Stimulated activated CD4-positive, alpha-beta T cell treated with anti-CD3 and anti-CD28 coated beads, TNF-alpha, amount 100 ng/mL, for 4 hours (primary cell): ENCODE data around the gene RBM28.
A peak's percentile ranks its signal among the peaks of the same experiment; 100 is the strongest.

Experiments
- DNase-seq, 3 experiments: peaks; one replicate each; pipeline ENCODE4 v3.0.0-alpha.2; 2020; ENCODE audit warnings: low read depth in 3 of 3

Gene RBM28

GRCh38 chr7:128374041-128374440 lies 30.3 kb upstream of the RBM28 start:
- no peak for DNase-seq

GRCh38 chr7:128373606-128374005 lies 29.9 kb upstream of the RBM28 start:
- DNase-seq = no peak

DNA sequence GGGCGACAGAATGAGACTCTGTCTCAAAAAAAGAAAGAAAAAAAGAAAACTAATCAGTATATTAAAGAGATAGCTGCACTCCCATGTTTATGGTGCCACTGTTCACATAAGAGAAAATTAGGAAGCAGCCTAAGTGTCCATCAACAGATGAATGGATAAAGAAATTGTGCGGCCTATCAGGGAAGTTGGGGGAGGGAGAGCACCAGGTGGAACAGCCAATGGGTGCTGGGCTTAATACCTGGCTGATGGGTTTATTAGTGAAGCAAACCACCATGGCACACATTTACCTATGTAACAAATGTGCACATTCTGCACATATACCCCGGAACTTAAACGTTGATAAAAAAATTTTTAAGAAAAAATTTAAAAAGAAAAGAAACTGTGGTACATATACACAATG lies 26.8 kb upstream of the RBM28 start:
- DNase-seq = no peak

- DNase-seq = no peak
Measured at GRCh38 chr7:128366986-128367385, 23.3 kb upstream of the RBM28 start.

GRCh38 chr7:128366300-128366699 lies 22.6 kb upstream of the RBM28 start:
- no peak for DNase-seq

GRCh38 chr7:128365432-128365831 lies 21.7 kb upstream of the RBM28 start:
- no peak for DNase-seq

- no peak for DNase-seq
Measured at GRCh38 chr7:128364166-128364870, 20.6 kb upstream of the RBM28 start.

GRCh38 chr7:128363261-128363721 lies 19.6 kb upstream of the RBM28 start:
- no peak for DNase-seq

DNA sequence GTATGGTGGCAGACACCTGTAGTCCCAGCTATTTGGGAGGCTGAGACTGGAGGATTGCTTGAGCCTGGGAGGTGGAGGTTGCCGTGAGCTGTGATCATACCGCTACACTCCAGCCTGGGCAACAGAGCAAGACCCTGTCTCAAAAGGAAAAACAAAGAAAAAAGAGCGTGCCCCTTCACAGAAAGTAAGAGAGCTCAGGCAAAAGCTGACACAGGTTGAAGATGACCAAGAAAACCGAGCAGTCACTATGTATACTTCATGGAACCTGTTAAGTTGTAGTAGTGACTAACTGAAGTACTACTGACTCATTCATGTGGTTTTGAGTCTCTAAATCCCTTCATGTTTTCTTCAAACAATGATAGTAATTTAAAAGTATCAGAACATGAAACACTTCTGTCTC lies 19.0 kb upstream of the RBM28 start:
- no peak for DNase-seq

DNA sequence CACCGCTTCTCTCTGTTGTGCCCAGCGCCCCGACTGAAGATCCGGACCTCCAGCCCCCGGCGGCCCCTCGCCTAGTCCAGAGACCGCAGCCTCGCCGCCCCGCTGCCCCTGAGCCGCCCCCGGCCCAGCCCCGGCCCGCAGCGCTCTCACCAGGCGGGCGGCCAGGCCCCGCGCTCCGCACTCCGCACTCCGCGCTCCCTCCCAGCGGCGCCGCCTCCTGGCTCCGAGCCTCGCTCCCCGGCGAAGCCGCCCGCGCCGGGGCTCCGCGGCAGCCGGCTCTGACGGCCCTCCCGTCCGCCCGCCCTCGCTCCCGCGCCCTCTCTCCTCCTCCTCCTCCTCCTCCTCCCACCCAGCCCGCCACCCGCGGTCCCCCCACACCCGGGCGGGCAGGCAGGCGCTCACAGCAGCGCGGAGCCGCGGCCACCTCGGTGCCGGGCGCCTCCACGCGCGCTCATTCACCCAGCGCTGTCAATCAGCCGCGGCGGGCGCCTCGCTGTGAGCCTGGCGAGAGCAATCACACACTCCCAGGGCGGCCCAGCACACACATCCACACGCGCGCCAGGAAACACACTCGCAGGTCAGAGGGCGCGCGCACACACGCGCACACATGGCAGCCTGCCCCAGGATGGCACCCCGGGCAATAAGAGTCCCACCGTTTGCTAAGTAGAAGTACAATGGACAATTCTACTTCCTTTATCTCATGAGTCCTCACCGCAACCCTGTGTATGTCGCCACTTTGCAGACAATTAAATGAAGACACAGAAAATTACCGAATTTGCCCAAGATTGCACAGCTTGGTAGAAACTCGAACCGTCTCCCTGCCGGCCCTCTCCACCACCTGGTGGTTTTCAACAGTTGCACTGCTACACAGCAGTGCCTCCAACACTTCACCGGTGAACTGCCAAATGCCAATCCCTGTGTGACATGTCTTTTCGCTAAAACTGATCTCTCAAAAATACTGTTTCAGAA lies 18.0 kb upstream of the RBM28 start, which contains the start of gene PRRT4:
PRRT4 (minus strand) TSS at position 280 of the 969 bp plus-strand sequence.
- peak in 2 of 3 experiments; percentile 26 to 37 for DNase-seq

DNA sequence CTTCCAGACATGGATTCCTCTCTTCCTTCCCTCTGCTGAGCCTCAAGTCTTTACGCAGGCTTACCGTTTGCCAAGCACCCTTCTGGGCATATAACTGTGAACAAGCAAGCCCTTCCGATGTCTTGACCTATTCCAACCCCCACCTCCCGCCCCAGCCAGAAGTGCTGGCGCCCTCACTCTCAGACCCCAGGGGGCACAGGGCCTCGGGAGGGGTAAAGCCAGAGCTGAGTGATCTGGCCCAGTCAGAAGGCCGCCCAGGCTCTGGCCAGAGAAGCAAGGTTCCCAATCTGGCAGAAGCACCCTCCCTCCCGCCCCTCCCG lies 16.6 kb upstream of the RBM28 start:
- DNase-seq = no peak

GRCh38 chr7:128359939-128360338 lies 16.2 kb upstream of the RBM28 start:
- DNase-seq = no peak

- no peak for DNase-seq
Measured at GRCh38 chr7:128359336-128359735, 15.6 kb upstream of the RBM28 start.

GRCh38 chr7:128358233-128358632 lies 14.5 kb upstream of the RBM28 start:
- DNase-seq = no peak

DNA sequence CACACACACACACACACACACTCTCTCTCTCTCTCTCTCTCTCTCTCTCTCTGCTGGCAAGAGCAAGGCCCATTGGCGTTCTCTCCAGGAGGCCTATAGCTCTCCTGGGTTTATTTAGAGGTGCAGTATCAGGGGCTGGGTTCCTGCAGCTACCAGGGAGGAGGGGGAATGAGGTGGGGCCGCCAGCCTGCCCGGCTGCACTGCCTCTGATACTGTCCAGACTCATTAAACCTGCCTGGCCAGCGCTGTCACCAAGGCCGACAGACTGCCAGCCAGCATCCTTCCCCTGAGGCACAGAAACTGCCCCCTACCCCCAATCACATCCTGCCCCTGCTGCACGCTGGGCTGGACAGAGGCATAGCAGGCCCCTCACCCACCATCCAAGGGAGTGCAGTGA lies 13.5 kb upstream of the RBM28 start:
- DNase-seq = no peak

DNA sequence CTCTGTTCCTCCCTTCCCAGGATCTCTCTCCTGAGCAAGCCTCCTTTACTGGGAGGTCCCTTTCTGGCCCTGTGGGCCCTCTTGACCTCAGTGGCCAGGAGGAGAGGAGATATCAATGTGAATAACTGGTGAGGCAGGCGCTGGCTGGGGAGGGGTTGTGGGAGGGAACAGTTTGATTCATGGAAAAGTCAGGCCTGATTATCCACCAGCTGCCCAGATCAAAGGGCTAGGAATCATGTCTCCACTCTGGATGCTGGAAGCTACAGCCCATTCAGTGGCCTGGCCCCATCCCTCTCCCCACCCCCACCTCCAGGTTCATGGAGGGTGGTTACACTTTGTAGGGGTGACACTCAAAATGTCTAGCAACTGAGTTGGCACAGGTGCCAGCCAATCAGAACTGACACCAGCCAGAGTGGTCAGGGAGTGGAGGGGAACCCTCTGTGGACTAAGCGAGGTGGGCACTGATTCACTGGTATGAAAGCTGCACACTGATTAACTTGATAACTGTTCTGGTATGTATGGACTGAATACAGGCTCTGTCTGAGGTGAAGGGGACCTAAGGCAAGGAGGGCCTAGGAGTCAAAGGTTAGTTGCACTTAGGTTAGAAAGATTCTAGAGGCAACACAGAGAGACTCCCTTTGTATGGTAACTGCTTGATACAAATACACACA lies 13.0 kb upstream of the RBM28 start:
- DNase-seq = no peak

- DNase-seq = no peak
Measured at GRCh38 chr7:128353610-128354009, 9.9 kb upstream of the RBM28 start.

DNA sequence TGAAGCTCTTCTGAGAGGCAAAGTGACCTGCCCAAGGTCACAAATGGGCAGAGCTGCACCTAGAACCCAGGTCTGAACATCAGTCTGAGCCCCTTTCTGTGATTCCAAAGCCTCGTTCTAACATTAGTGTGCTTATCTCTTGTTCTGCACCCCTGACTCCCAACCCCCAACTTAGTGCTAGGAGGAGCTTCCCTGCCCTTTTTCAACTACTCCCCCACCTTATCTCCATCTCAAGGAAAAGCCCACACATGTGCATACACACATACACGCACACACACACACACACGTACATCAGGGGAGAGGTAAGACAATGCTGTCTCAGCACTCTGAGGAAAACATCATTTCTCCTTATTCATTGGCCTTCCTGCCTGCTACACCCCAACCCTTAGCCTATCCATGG lies 9.5 kb upstream of the RBM28 start:
- no peak for DNase-seq

GRCh38 chr7:128352636-128353035 lies 8.9 kb upstream of the RBM28 start:
- DNase-seq = no peak

GRCh38 chr7:128352153-128352537 lies 8.4 kb upstream of the RBM28 start:
- peak in 1 of 3 experiments; percentile 30 for DNase-seq

GRCh38 chr7:128351296-128352152 lies 7.8 kb upstream of the RBM28 start:
- DNase-seq = no peak
